GM04504 (cell line): ENCODE measurements around the gene AFG1L.
"Not testable (repeated sequence)": the region's sequence is repeated elsewhere in the genome, so short reads cannot be mapped to it uniquely, and the experiment has no call there.

Experiments
- DNase-seq: peaks from one replicate; pipeline ENCODE4 v3.0.0-alpha.2; 2012; ENCODE audit warnings: low read depth

AFG1L gene

GRCh38 chr6:108291091-108291490, 3.8 kb upstream of the AFG1L start:
- DNase-seq: no peak

GRCh38 chr6:108292561-108292960, 2.3 kb upstream of the AFG1L start:
- DNase-seq: not testable (repeated sequence)

- no peak for DNase-seq
Measured at GRCh38 chr6:108293527-108294296, 1.1 kb upstream of the AFG1L start.

- DNase-seq: no peak
Measured at GRCh38 chr6:108294297-108294726, 542 bp upstream of the AFG1L start.

- DNase-seq: no peak
Measured at GRCh38 chr6:108295676-108296075, 822 bp downstream of the AFG1L start.

GRCh38 chr6:108302386-108302785, 7.5 kb downstream of the AFG1L start:
- DNase-seq: no peak

GRCh38 chr6:108304646-108305045, 9.8 kb downstream of the AFG1L start:
- no peak for DNase-seq

GRCh38 chr6:108308641-108309040, 13.8 kb downstream of the AFG1L start:
- not testable (repeated sequence) for DNase-seq

GRCh38 chr6:108309844-108310243, 15.0 kb downstream of the AFG1L start:
- DNase-seq: no peak

- DNase-seq: no peak
Measured at GRCh38 chr6:108312605-108313004, 17.8 kb downstream of the AFG1L start.

- no peak for DNase-seq
Measured at GRCh38 chr6:108321253-108321747, 26.4 kb downstream of the AFG1L start.

GRCh38 chr6:108322728-108323127, 27.9 kb downstream of the AFG1L start:
- DNase-seq: no peak

GRCh38 chr6:108323710-108324466, 29.0 kb downstream of the AFG1L start:
- DNase-seq: no peak

- not testable (repeated sequence) for DNase-seq
Measured at GRCh38 chr6:108330221-108330785, 35.4 kb downstream of the AFG1L start.

GRCh38 chr6:108330806-108331205, 36.0 kb downstream of the AFG1L start:
- DNase-seq: no peak

GRCh38 chr6:108331982-108332381, 37.1 kb downstream of the AFG1L start:
- DNase-seq: no peak

- DNase-seq: no peak
Measured at GRCh38 chr6:108336971-108337370, 42.1 kb downstream of the AFG1L start.

- no peak for DNase-seq
Measured at GRCh38 chr6:108337721-108338120, 42.9 kb downstream of the AFG1L start.

- no peak for DNase-seq
Measured at GRCh38 chr6:108341372-108341771, 46.5 kb downstream of the AFG1L start.

GRCh38 chr6:108343894-108344293, 49.0 kb downstream of the AFG1L start:
- DNase-seq: no peak

GRCh38 chr6:108348655-108349349, 53.9 kb downstream of the AFG1L start:
- DNase-seq: no peak

GRCh38 chr6:108350528-108350927, 55.7 kb downstream of the AFG1L start:
- DNase-seq: no peak
